Measurements from ENCODE around the gene VPS36. TPM values are rescaled to one million over a fixed set of nuclear protein-coding genes. Genes with fewer than 3 reads are reported as not detected.
A peak's percentile ranks its signal among the peaks of the same experiment; 100 is the strongest.

VPS36 gene
- total and polyA plus RNA-seq, 2 of the 8 experiments (the other 6 are each of a cell fraction or from before 2014, with no cell fraction given) = 14.1 to 19.8 TPM

GRCh38 chr13:52405369-52405766 is 45.1 kb downstream of the VPS36 start:
- no peak overlapping the region for H2BK15ac ChIP-seq (ENCODE audit: low read length)
- H3K4me2 ChIP-seq (ENCODE audit: insufficient read depth in 1 of 2, low read depth in 2 of 2, low read length in 2 of 2) = peak overlapping the region; percentile 75 to 88
- H3K56ac ChIP-seq (replicated peaks; ENCODE audit: insufficient read length, low read depth, low read length) = no peak overlapping the region
- H3K23ac ChIP-seq (ENCODE audit: insufficient read length) = no peak overlapping the region
- TF ChIP-seq TCF12 (IDR thresholded peaks at IDR 0.05; ENCODE audit: low read depth, low read length) (no peak), USF2 (IDR thresholded peaks at IDR 0.05; ENCODE audit: low read length) (no peak), CTCF (IDR thresholded peaks at IDR 0.05; ENCODE audit: control extremely low read depth in 1 of 3, insufficient read depth in 1 of 3, low read depth in 1 of 3, low read length in 3 of 3) (no peak), TAF7 (optimal IDR thresholded peaks at IDR 0.05; ENCODE audit: borderline replicate concordance, low read depth, low read length) (no peak), RNF2 (IDR thresholded peaks at IDR 0.05; ENCODE audit: borderline replicate concordance, low read depth, low read length, missing control alignments, poor library complexity, severe bottlenecking) (peak; percentile 44), RFX5 (IDR thresholded peaks at IDR 0.05; ENCODE audit: borderline replicate concordance, low read depth, low read length) (no peak), CHD1 (IDR thresholded peaks at IDR 0.05; ENCODE audit: low read depth, low read length) (no peak)
- DNase-seq (ENCODE audit: low read depth in 1 of 2, low spot score in 2 of 2) (no peak), FAIRE-seq (no peak)
- no peak overlapping the region for H2BK20ac ChIP-seq (ENCODE audit: low read length)
- WGBS, 2 experiments (ENCODE audit: extremely low coverage in 1 of 2, insufficient coverage in 1 of 2, insufficient read length in 1 of 2, insufficient replicate concordance in 2 of 2, low coverage in 1 of 2, low lambda C conversion rate in 2 of 2, missing lambda C conversion rate in 1 of 2) = 17% methylated on average over 14 of the region's 14 CpGs; no CpG with 5 or more reads in 1 of the 2 experiments
- no peak overlapping the region for H2BK5ac ChIP-seq (ENCODE audit: low read depth, low read length)
- ChIA-PET POLR2A (ENCODE audit: partially characterized antibody) (interaction anchor here (0.9 kb wide), 1 partner anchor 44 kb away, joined by 3 read pairs; no protein-coding TSS in a partner anchor), CTCF (ENCODE audit: partially characterized antibody) (interaction anchor here (0.6 to 1.4 kb wide), 4 partner anchors 18 to 68 kb away, joined by 3 to 4 read pairs (median 4); no protein-coding TSS in a partner anchor)
- peaks cover 7% of the 10 kb centered on the region for H3K23me2 ChIP-seq (ENCODE audit: low read depth, low read length)
- peaks cover 0 to 5% (median 2%) of the 10 kb centered on the region in 4 experiments; a peak in 2 of 7 replicates for H3K4me1 ChIP-seq (replicated peaks in 1 of 4; ENCODE audit: control insufficient read depth in 3 of 4, insufficient read depth in 4 of 4, low read length in 3 of 4)
- H3K79me1 ChIP-seq (ENCODE audit: low read depth, low read length) = no peaks in the 10 kb centered on the region
- H2BK12ac ChIP-seq (ENCODE audit: low read depth, low read length) = no peak overlapping the region
- peak overlapping the region; percentile 63; the same call in 1 of the 2 replicates for H2AFZ ChIP-seq (ENCODE audit: low read length)
- H3K9ac ChIP-seq (replicated peaks in 1 of 4; ENCODE audit: extremely low read depth in 1 of 4, low read depth in 3 of 4, low read length in 3 of 4) = no peak overlapping the region
- H3K9me3 ChIP-seq (ENCODE audit: insufficient read depth in 2 of 2, low read depth in 1 of 2, low read length in 1 of 2) = no peaks in the 10 kb centered on the region
- no peaks in the 10 kb centered on the region for H3K36me3 ChIP-seq (ENCODE audit: control insufficient read depth in 2 of 4, insufficient read depth in 4 of 4, low read length in 3 of 4)
- H4K8ac ChIP-seq (ENCODE audit: extremely low read depth, insufficient read depth, low read length) = no peak overlapping the region
- peak overlapping the region; percentile 47 to 74 (median 58) for H3K4me3 ChIP-seq (ENCODE audit: extremely low read depth in 1 of 4, insufficient read depth in 2 of 4, low read depth in 3 of 4, low read length in 4 of 4)
- no peak overlapping the region for H4K91ac ChIP-seq (replicated peaks; ENCODE audit: insufficient read length, low read length)
- H3K27ac ChIP-seq (ENCODE audit: low read depth, low read length) = no peak overlapping the region
- H3K14ac ChIP-seq (ENCODE audit: insufficient read length) = no peak overlapping the region
- no peak overlapping the region for H2BK120ac ChIP-seq (replicated peaks; ENCODE audit: low read depth, low read length)
- peaks cover 3 to 30% (median 16%) of the 10 kb centered on the region in 4 experiments; a peak in 6 of 7 replicates for H3K27me3 ChIP-seq (replicated peaks in 1 of 4; ENCODE audit: control insufficient read depth in 3 of 4, extremely low read depth in 1 of 4, insufficient read depth in 3 of 4, low read length in 3 of 4)
- H3K4ac ChIP-seq (replicated peaks; ENCODE audit: insufficient read length, low read depth, low read length) = no peak overlapping the region
- no peak overlapping the region for H3K18ac ChIP-seq (ENCODE audit: extremely low read depth, low read length)
- H4K5ac ChIP-seq (ENCODE audit: insufficient read length, low read depth, low read length) = no peak overlapping the region
- H4K20me1 ChIP-seq (replicated peaks in 1 of 2; ENCODE audit: control insufficient read depth in 1 of 2, insufficient read depth in 2 of 2, low read length in 2 of 2) = no peaks in the 10 kb centered on the region
- H3K79me2 ChIP-seq (ENCODE audit: control insufficient read depth in 1 of 2, insufficient read depth in 2 of 2, low read length in 2 of 2) = no peaks in the 10 kb centered on the region
- H2AK5ac ChIP-seq (ENCODE audit: low read depth, low read length) = no peak overlapping the region

Data from H1 (cell line).